NCI-H1436 (cell line): ENCODE results near the gene KCNQ1.

Experiments used
- DNase-seq: peaks from one replicate; lab custom pipeline; 2025; lab: John Stamatoyannopoulos, UW

The KCNQ1 gene

GRCh38 chr11:2569731-2570210 lies 125.0 kb downstream of the KCNQ1 start:
- DNase-seq: no peak

GRCh38 chr11:2570211-2570811 lies 125.5 kb downstream of the KCNQ1 start:
- DNase-seq: no peak

- no peak for DNase-seq
Observed at GRCh38 chr11:2570841-2571597, 126.2 kb downstream of the KCNQ1 start.

- no peak for DNase-seq
Observed at GRCh38 chr11:2571598-2572281, 126.9 kb downstream of the KCNQ1 start.

GRCh38 chr11:2572491-2573239 lies 127.9 kb downstream of the KCNQ1 start:
- no peak for DNase-seq

GRCh38 chr11:2573240-2574042 lies 128.6 kb downstream of the KCNQ1 start:
- no peak for DNase-seq

GRCh38 chr11:2574043-2574552 lies 129.3 kb downstream of the KCNQ1 start:
- no peak for DNase-seq

GRCh38 chr11:2574553-2575535 lies 130.0 kb downstream of the KCNQ1 start:
- DNase-seq: no peak

- no peak for DNase-seq
Observed at GRCh38 chr11:2575591-2576051, 130.8 kb downstream of the KCNQ1 start.

GRCh38 chr11:2576111-2576510 lies 131.3 kb downstream of the KCNQ1 start:
- DNase-seq: no peak

- no peak for DNase-seq
Observed at GRCh38 chr11:2576549-2576948, 131.7 kb downstream of the KCNQ1 start.

- no peak for DNase-seq
Observed at GRCh38 chr11:2577031-2577990, 132.5 kb downstream of the KCNQ1 start.

- DNase-seq: no peak
Observed at GRCh38 chr11:2577991-2578928, 133.5 kb downstream of the KCNQ1 start.

- no peak for DNase-seq
Observed at GRCh38 chr11:2578929-2579270, 134.1 kb downstream of the KCNQ1 start.

- DNase-seq: no peak
Observed at GRCh38 chr11:2579315-2580060, 134.7 kb downstream of the KCNQ1 start.

GRCh38 chr11:2580061-2580421 lies 135.2 kb downstream of the KCNQ1 start:
- no peak for DNase-seq

- no peak for DNase-seq
Observed at GRCh38 chr11:2580571-2581001, 135.8 kb downstream of the KCNQ1 start.
